H9 (cell line): ENCODE results near the gene GMPR2. TPM values are rescaled to one million over a fixed set of nuclear protein-coding genes. Genes with fewer than 3 reads are reported as not detected.

Experiments
- DNase-seq: peaks from one replicate; pipeline ENCODE4 v3.0.0-alpha.2; 2017
- H2AFZ ChIP-seq: one replicate; pipeline ENCODE4 v1.6.1; 2013; ENCODE audit warnings: mild to moderate bottlenecking, low read length, control low read depth, moderate library complexity
- H2AK5ac ChIP-seq: 2 replicates; pipeline ENCODE4 v1.6.1; 2013; ENCODE audit warnings: low read length, control low read depth, mixed read lengths; ENCODE audit not compliant: insufficient read length
- H2BK120ac ChIP-seq: one replicate; pipeline ENCODE4 v1.6.1; 2013; ENCODE audit warnings: low read depth, mild to moderate bottlenecking, low read length, control low read depth, inconsistent platforms; ENCODE audit not compliant: poor library complexity, severe bottlenecking
- H2BK12ac ChIP-seq: 2 replicates; pipeline ENCODE4 v1.6.1; 2013; ENCODE audit warnings: low read length, control low read depth, mixed read lengths, low read depth; ENCODE audit not compliant: insufficient read length
- H2BK15ac ChIP-seq: 2 replicates; pipeline ENCODE4 v1.6.1; 2013; ENCODE audit warnings: low read depth, low read length, control low read depth
- H2BK20ac ChIP-seq: one replicate; pipeline ENCODE4 v1.6.1; 2013; ENCODE audit warnings: low read depth, mild to moderate bottlenecking, low read length, control low read depth, inconsistent platforms; ENCODE audit not compliant: poor library complexity, severe bottlenecking
- H2BK5ac ChIP-seq: 2 replicates; pipeline ENCODE4 v1.6.1; 2013; ENCODE audit warnings: low read length, control low read depth, mixed read lengths; ENCODE audit not compliant: insufficient read length
- H3K14ac ChIP-seq: 2 replicates; pipeline ENCODE4 v1.6.1; 2013; ENCODE audit warnings: low read length, control low read depth; ENCODE audit not compliant: insufficient read depth
- H3K18ac ChIP-seq: 2 replicates; pipeline ENCODE4 v1.6.1; 2013; ENCODE audit warnings: low read depth, mild to moderate bottlenecking, mixed read lengths, low read length, control low read depth; ENCODE audit not compliant: insufficient read length
- H3K23ac ChIP-seq: 2 replicates; pipeline ENCODE4 v1.6.1; 2013; ENCODE audit warnings: low read length, control low read depth, mixed read lengths, low read depth; ENCODE audit not compliant: insufficient read length
- H3K23me2 ChIP-seq: 2 replicates; pipeline ENCODE4 v1.6.1; 2013; ENCODE audit warnings: low read depth, mild to moderate bottlenecking, mixed read lengths, low read length, control low read depth; ENCODE audit not compliant: insufficient read length, poor library complexity, severe bottlenecking
- H3K27ac ChIP-seq: 2 replicates; pipeline ENCODE4 v1.5.1; 2013; ENCODE audit warnings: low read length, control low read depth, mixed read lengths, low read depth; ENCODE audit not compliant: insufficient read length
- H3K27me3 ChIP-seq: 2 replicates; pipeline ENCODE4 v1.6.1; 2013; ENCODE audit warnings: low read length, control low read depth, inconsistent platforms; ENCODE audit not compliant: insufficient read depth
- H3K4ac ChIP-seq: 2 replicates; pipeline ENCODE4 v1.6.1; 2013; ENCODE audit warnings: low read depth, mild to moderate bottlenecking, control low read depth, inconsistent platforms, low read length, moderate library complexity
- H3K4me1 ChIP-seq: 2 replicates; pipeline ENCODE4 v1.6.1; 2013; ENCODE audit warnings: low read length, control low read depth, inconsistent platforms; ENCODE audit not compliant: insufficient read depth
- H3K4me2 ChIP-seq: 2 replicates; pipeline ENCODE4 v1.6.1; 2013; ENCODE audit warnings: low read length, control low read depth, mixed read lengths; ENCODE audit not compliant: insufficient read length, insufficient read depth
- H3K56ac ChIP-seq: 2 replicates; pipeline ENCODE4 v1.6.1; 2013; ENCODE audit warnings: low read depth, mild to moderate bottlenecking, mixed read lengths, low read length, control low read depth; ENCODE audit not compliant: insufficient read length
- H3K79me1 ChIP-seq: 2 replicates; pipeline ENCODE4 v1.6.1; 2013; ENCODE audit warnings: low read depth, mild to moderate bottlenecking, moderate library complexity, low read length, control low read depth, inconsistent platforms; ENCODE audit not compliant: insufficient read depth, poor library complexity, severe bottlenecking
- H3K79me2 ChIP-seq: 2 replicates; pipeline ENCODE4 v1.6.1; 2013; ENCODE audit warnings: low read length, control low read depth, inconsistent platforms; ENCODE audit not compliant: insufficient read depth
- H3K9ac ChIP-seq: 2 replicates; pipeline ENCODE4 v1.6.1; 2013; ENCODE audit warnings: low read length, control low read depth, mixed read lengths; ENCODE audit not compliant: insufficient read length; ENCODE audit errors: extremely low read depth
- H3K9me3 ChIP-seq: one replicate; pipeline ENCODE4 v1.6.1; 2013; ENCODE audit warnings: low read depth, low read length, inconsistent platforms; ENCODE audit not compliant: control insufficient read depth
- H3T11ph ChIP-seq: one replicate; pipeline ENCODE4 v1.6.1; 2013; ENCODE audit warnings: mild to moderate bottlenecking, low read length, control low read depth, inconsistent platforms
- H4K20me1 ChIP-seq: one replicate; pipeline ENCODE4 v1.6.1; 2013; ENCODE audit not compliant: control insufficient read depth, insufficient read length, insufficient read depth
- H4K5ac ChIP-seq: 2 replicates; pipeline ENCODE4 v1.6.1; 2013; ENCODE audit warnings: low read depth, mild to moderate bottlenecking, mixed read lengths, low read length, control low read depth; ENCODE audit not compliant: insufficient read length
- H4K8ac ChIP-seq: replicated peaks from 2 replicates; pipeline ENCODE4 v1.6.1; 2013; ENCODE audit warnings: low read length, control low read depth, mixed read lengths, low read depth; ENCODE audit not compliant: insufficient read length
- H4K91ac ChIP-seq: 2 replicates; pipeline ENCODE4 v1.6.1; 2013; ENCODE audit warnings: low read depth, mild to moderate bottlenecking, moderate library complexity, mixed read lengths, low read length, control low read depth; ENCODE audit not compliant: insufficient read length
- H3K27ac Mint-ChIP-seq, 3 experiments: 2 replicates in 2 of 3; 3 replicates in 1 of 3; pipeline ENCODE4 v1.8.0; 2020 to 2021; ENCODE audit warnings: mixed read lengths in 3 of 3, mild to moderate bottlenecking in 1 of 3, moderate library complexity in 1 of 3
- H3K27me3 Mint-ChIP-seq: 2 replicates; pipeline ENCODE4 v1.8.0; 2021; ENCODE audit warnings: low read depth, mild to moderate bottlenecking, moderate library complexity, mixed read lengths
- H3K36me3 Mint-ChIP-seq, 3 experiments: 2 replicates in 2 of 3; 3 replicates in 1 of 3; pipeline ENCODE4 v1.8.0; 2020 to 2021; ENCODE audit warnings: low read depth in 3 of 3, mixed read lengths in 3 of 3; ENCODE audit not compliant: insufficient read depth in 1 of 3
- H3K4me1 Mint-ChIP-seq, 2 experiments: 2 replicates each; pipeline ENCODE4 v1.8.0; 2020; ENCODE audit warnings: mixed read lengths in 2 of 2
- H3K4me3 Mint-ChIP-seq, 2 experiments: 2 replicates in 1 of 2; 3 replicates in 1 of 2; pipeline ENCODE4 v1.8.0; 2020 to 2021; ENCODE audit warnings: mild to moderate bottlenecking in 2 of 2, mixed read lengths in 2 of 2, moderate library complexity in 1 of 2
- H3K9me3 Mint-ChIP-seq, 2 experiments: 2 replicates in 1 of 2; 3 replicates in 1 of 2; pipeline ENCODE4 v1.8.0; 2020; ENCODE audit warnings: mild to moderate bottlenecking in 2 of 2, mixed read lengths in 2 of 2, moderate library complexity in 1 of 2
- CTCF ChIP-seq: fragments of 200-600 bp; sonication (generic); conservative IDR thresholded peaks from 3 replicates; pipeline ENCODE4 v1.8.0; 2021; ENCODE audit warnings: antibody characterized with exemption, mild to moderate bottlenecking
- WGBS: extraction: QIAGEN DNeasy Blood & Tissue Kit; methylation state at CpG from one replicate; pipeline ENCODE4 v1.1.7; 2013; ENCODE audit warnings: missing lambda C conversion rate, low lambda C conversion rate, mixed read lengths; ENCODE audit not compliant: insufficient read length; ENCODE audit errors: extremely low coverage; 5-methylcytosine and 5-hydroxymethylcytosine counted together
- total RNA-seq: library from RNA; stranded (reverse); gene quantifications from 2 replicates; pipeline ENCODE4 v1.2.1, GENCODE V29; 2021

GMPR2 gene
- total RNA-seq, 1 experiment from 2014 or later: 84.7 TPM

- no peak overlapping the region for H2BK120ac ChIP-seq
Observed at GRCh38 chr14:24187539-24187915, 45.2 kb upstream of the GMPR2 start.

More at GRCh38 chr14:24187539-24187915, 45.2 kb upstream of the GMPR2 start:
- no peak overlapping the region for H2AK5ac ChIP-seq
- H3K79me2 ChIP-seq: no peaks in the 10 kb centered on the region
- no peak overlapping the region for H3K4ac ChIP-seq
- H2BK5ac ChIP-seq: no peak overlapping the region
- no peaks in the 10 kb centered on the region for H4K20me1 ChIP-seq
- no peak overlapping the region for H2BK20ac ChIP-seq
- H3K27me3 ChIP-seq: no peaks in the 10 kb centered on the region
- H2BK15ac ChIP-seq: no peak overlapping the region
- no peak overlapping the region for H3K18ac ChIP-seq
- H3K4me2 ChIP-seq: peak overlapping the region; percentile 38
- H3K4me1 Mint-ChIP-seq: peaks cover 15% of the 10 kb centered on the region in 2 experiments
- H3K27ac Mint-ChIP-seq: no peak overlapping the region; a peak in 1 of 7 replicates
- peaks cover 4% of the 10 kb centered on the region for H3K79me1 ChIP-seq
- no peak overlapping the region for H4K8ac ChIP-seq
- H3K23ac ChIP-seq: no peak overlapping the region
- no peak overlapping the region for H3K9ac ChIP-seq
- H3K9me3 ChIP-seq: no peaks in the 10 kb centered on the region
- H3K4me3 Mint-ChIP-seq: peak overlapping the region; percentile 94 to 95
- no peak overlapping the region for H2BK12ac ChIP-seq
- no peak overlapping the region for H2AFZ ChIP-seq
- no peak overlapping the region for H3K27ac ChIP-seq
- H3K14ac ChIP-seq: no peak overlapping the region
- H3K27me3 Mint-ChIP-seq: no peaks in the 10 kb centered on the region; the same call in 1 of the 2 replicates
- no peak overlapping the region for H3T11ph ChIP-seq
- no peaks in the 10 kb centered on the region for H3K9me3 Mint-ChIP-seq
- DNase-seq: no peak
- TF ChIP-seq CTCF: no peak
- H4K5ac ChIP-seq: no peak overlapping the region
- H3K36me3 Mint-ChIP-seq: peaks cover 24 to 79% (median 66%) of the 10 kb centered on the region in 3 experiments
- H3K4me1 ChIP-seq: no peaks in the 10 kb centered on the region; the same call in 1 of the 2 replicates
- H3K56ac ChIP-seq: no peak overlapping the region
- no peaks in the 10 kb centered on the region for H3K23me2 ChIP-seq
- no peak overlapping the region for H4K91ac ChIP-seq
- WGBS: no CpG with 5 or more reads among the region's 2 CpGs
